Measurements from ENCODE around the gene TMEM72. TPM values are rescaled to one million over a fixed set of nuclear protein-coding genes. Genes with fewer than 3 reads are reported as not detected.

Gene TMEM72
- total and polyA plus RNA-seq, 2 experiments from 2014 or later = not detected

DNA sequence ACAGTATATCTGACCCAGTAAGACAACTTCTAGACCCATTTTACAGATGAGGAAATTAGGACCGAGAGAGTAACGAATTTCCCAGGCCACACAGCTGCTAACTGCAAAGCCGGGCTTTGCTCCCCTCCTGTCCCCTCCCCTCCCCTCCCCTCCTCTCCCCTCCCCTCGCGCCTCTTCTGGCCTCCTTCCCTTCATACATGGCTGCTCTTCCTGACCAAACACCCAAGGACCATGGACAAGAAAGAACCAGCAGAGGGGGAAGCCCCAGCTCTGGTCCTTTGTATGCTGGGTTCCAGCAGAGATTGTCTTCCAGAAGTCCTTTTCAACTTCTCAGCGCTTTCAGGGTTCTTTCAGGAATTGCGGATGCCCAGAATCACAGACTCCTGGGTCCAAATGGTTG, 3.6 kb upstream of the TMEM72 start (continued):
- TF ChIP-seq, protein P1, sequence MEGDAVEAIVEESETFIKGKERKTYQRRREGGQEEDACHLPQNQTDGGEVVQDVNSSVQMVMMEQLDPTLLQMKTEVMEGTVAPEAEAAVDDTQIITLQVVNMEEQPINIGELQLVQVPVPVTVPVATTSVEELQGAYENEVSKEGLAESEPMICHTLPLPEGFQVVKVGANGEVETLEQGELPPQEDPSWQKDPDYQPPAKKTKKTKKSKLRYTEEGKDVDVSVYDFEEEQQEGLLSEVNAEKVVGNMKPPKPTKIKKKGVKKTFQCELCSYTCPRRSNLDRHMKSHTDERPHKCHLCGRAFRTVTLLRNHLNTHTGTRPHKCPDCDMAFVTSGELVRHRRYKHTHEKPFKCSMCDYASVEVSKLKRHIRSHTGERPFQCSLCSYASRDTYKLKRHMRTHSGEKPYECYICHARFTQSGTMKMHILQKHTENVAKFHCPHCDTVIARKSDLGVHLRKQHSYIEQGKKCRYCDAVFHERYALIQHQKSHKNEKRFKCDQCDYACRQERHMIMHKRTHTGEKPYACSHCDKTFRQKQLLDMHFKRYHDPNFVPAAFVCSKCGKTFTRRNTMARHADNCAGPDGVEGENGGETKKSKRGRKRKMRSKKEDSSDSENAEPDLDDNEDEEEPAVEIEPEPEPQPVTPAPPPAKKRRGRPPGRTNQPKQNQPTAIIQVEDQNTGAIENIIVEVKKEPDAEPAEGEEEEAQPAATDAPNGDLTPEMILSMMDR (conservative IDR thresholded peaks at IDR 0.05; ENCODE audit: low read depth in 2 of 2) = no peak
- TF ChIP-seq, protein P2, sequence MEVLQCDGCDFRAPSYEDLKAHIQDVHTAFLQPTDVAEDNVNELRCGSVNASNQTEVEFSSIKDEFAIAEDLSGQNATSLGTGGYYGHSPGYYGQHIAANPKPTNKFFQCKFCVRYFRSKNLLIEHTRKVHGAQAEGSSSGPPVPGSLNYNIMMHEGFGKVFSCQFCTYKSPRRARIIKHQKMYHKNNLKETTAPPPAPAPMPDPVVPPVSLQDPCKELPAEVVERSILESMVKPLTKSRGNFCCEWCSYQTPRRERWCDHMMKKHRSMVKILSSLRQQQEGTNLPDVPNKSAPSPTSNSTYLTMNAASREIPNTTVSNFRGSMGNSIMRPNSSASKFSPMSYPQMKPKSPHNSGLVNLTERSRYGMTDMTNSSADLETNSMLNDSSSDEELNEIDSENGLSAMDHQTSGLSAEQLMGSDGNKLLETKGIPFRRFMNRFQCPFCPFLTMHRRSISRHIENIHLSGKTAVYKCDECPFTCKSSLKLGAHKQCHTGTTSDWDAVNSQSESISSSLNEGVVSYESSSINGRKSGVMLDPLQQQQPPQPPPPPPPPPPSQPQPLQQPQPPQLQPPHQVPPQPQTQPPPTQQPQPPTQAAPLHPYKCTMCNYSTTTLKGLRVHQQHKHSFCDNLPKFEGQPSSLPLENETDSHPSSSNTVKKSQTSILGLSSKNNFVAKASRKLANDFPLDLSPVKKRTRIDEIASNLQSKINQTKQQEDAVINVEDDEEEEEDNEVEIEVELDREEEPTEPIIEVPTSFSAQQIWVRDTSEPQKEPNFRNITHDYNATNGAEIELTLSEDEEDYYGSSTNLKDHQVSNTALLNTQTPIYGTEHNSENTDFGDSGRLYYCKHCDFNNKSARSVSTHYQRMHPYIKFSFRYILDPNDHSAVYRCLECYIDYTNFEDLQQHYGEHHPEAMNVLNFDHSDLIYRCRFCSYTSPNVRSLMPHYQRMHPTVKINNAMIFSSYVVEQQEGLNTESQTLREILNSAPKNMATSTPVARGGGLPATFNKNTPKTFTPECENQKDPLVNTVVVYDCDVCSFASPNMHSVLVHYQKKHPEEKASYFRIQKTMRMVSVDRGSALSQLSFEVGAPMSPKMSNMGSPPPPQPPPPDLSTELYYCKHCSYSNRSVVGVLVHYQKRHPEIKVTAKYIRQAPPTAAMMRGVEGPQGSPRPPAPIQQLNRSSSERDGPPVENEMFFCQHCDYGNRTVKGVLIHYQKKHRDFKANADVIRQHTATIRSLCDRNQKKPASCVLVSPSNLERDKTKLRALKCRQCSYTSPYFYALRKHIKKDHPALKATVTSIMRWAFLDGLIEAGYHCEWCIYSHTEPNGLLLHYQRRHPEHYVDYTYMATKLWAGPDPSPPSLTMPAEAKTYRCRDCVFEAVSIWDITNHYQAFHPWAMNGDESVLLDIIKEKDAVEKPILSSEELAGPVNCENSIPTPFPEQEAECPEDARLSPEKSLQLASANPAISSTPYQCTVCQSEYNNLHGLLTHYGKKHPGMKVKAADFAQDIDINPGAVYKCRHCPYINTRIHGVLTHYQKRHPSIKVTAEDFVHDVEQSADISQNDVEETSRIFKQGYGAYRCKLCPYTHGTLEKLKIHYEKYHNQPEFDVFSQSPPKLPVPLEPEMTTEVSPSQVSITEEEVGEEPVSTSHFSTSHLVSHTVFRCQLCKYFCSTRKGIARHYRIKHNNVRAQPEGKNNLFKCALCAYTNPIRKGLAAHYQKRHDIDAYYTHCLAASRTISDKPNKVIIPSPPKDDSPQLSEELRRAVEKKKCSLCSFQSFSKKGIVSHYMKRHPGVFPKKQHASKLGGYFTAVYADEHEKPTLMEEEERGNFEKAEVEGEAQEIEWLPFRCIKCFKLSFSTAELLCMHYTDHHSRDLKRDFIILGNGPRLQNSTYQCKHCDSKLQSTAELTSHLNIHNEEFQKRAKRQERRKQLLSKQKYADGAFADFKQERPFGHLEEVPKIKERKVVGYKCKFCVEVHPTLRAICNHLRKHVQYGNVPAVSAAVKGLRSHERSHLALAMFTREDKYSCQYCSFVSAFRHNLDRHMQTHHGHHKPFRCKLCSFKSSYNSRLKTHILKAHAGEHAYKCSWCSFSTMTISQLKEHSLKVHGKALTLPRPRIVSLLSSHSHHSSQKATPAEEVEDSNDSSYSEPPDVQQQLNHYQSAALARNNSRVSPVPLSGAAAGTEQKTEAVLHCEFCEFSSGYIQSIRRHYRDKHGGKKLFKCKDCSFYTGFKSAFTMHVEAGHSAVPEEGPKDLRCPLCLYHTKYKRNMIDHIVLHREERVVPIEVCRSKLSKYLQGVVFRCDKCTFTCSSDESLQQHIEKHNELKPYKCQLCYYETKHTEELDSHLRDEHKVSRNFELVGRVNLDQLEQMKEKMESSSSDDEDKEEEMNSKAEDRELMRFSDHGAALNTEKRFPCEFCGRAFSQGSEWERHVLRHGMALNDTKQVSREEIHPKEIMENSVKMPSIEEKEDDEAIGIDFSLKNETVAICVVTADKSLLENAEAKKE (CRISPR knock-in tag; IDR thresholded peaks at IDR 0.05) = no peak
- no peak for TF ChIP-seq ZNF114 (CRISPR knock-in tag; IDR thresholded peaks at IDR 0.05)

DNA sequence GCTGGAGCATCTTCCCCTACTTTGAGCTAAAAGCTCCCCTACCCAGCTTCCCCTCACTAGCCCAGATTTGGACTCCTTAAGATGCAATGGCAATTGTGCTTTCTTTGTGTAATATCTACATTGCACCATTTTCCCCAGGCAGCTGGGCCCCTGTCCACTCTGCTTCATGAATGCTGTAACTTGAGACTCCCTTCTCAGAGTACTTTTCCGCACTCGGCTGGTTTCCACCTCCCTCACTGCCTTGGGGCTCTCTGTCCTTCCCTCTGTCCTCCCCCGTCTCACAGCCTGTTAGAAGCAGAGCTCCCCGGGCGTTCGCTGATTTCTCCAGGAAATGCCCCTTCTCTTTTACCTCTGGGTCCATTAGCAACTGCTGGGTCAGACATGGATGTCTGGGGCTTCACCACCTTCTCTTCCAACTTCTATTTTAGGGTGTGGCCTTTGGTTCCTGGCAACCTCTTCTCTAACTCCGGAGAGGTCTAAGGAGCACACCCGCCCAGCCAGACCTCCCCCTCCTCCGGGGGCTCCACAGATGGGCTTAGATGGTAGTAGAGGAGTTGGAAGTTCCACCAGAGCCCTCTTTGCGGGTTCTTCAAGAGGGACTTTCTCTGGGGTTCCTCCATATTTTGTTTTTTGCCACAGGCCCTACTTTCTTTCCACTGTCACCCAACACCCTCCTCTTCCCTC, 2.9 kb upstream of the TMEM72 start:
- H3K27me3 ChIP-seq (ENCODE audit: insufficient read depth) = no peaks in the 10 kb centered on the region
- ATAC-seq (peak; percentile 53), DNase-seq (ENCODE audit: low spot score) (peak; percentile 54)
- no peaks in the 10 kb centered on the region for H3K36me3 ChIP-seq (ENCODE audit: insufficient read depth)
- Mint-ChIP-seq H3K27me3 (ENCODE audit: insufficient read depth, low read depth, poor library complexity) (peaks cover 12% of the 10 kb centered on the region), H3K4me1 (peaks cover 29% of the 10 kb centered on the region), H3K4me3 (no peak overlapping the region), H3K36me3 (ENCODE audit: low read depth) (no peaks in the 10 kb centered on the region), H3K9me3 (no peaks in the 10 kb centered on the region), H3K27ac (no peak overlapping the region)
- no peaks in the 10 kb centered on the region for H4K20me1 ChIP-seq (replicated peaks; ENCODE audit: insufficient read depth)
- no peak overlapping the region for H3K27ac ChIP-seq (ENCODE audit: low read depth)
- H3K79me2 ChIP-seq (replicated peaks; ENCODE audit: insufficient read depth) = no peaks in the 10 kb centered on the region
- H3F3A ChIP-seq (replicated peaks; ENCODE audit: low read depth) = no peaks in the 10 kb centered on the region
- no peak overlapping the region for H3K4me3 ChIP-seq
- H3K4me2 ChIP-seq = peak overlapping the region; percentile 53
- peak overlapping the region; percentile 94 for H2AFZ ChIP-seq
- H3K9me2 ChIP-seq (ENCODE audit: insufficient read depth) = no peaks in the 10 kb centered on the region; the same call in 1 of the 2 replicates
- TF ChIP-seq, protein P2 (CRISPR knock-in tag; IDR thresholded peaks at IDR 0.05) = no peak
- TF ChIP-seq ZNF331 (CRISPR knock-in tag; IDR thresholded peaks at IDR 0.05; ENCODE audit: low read depth) = no peak
- TF ChIP-seq EZH2phosphoT487 (IDR thresholded peaks at IDR 0.05; ENCODE audit: unreplicated experiment) = no peak
- TF ChIP-seq CREB1 (CRISPR knock-in tag; IDR thresholded peaks at IDR 0.05; ENCODE audit: low read depth) = no peak
- TF ChIP-seq STAT1 (IDR thresholded peaks at IDR 0.05; ENCODE audit: unreplicated experiment) = no peak
- peaks cover 5% of the 10 kb centered on the region; the same call in 1 of the 2 replicates for H3K4me1 ChIP-seq (ENCODE audit: insufficient read depth)

All from GM23338 (cell line).